Naive B cell (primary cell): ENCODE data around the gene CCDC194. TPM values are rescaled to one million over a fixed set of nuclear protein-coding genes. Genes with fewer than 3 reads are reported as not detected.
"Not testable (repeated sequence)": the region's sequence is repeated elsewhere in the genome, so short reads cannot be mapped to it uniquely, and the experiment has no call there.

ENCODE experiments used
- ATAC-seq, 2 donors: fragments of 150-1000 bp; cut with Tn5 transposase; 2 replicates each; pipeline ENCODE4 v1.10.0; 2021; ENCODE audit warnings: low read depth in 2 of 2, mild to moderate bottlenecking in 2 of 2, moderate library complexity in 2 of 2
- DNase-seq: peaks from one replicate; pipeline ENCODE4 v3.0.0; 2022
- H3K27ac Mint-ChIP-seq, 6 donors: one replicate each; pipeline ENCODE4 v1.8.0; 2020 to 2022; ENCODE audit warnings: mild to moderate bottlenecking in 6 of 6, mixed read lengths in 6 of 6, moderate library complexity in 5 of 6, inconsistent platforms in 2 of 6
- H3K27me3 Mint-ChIP-seq, 3 donors: one replicate each; pipeline ENCODE4 v1.8.0; 2021 to 2022; ENCODE audit warnings: mixed read lengths in 3 of 3, mild to moderate bottlenecking in 1 of 3
- H3K36me3 Mint-ChIP-seq, 2 donors: one replicate each; pipeline ENCODE4 v1.8.0; 2020 to 2022; ENCODE audit warnings: mixed read lengths in 2 of 2, inconsistent platforms in 1 of 2, mild to moderate bottlenecking in 1 of 2
- H3K4me1 Mint-ChIP-seq, 3 donors: one replicate each; pipeline ENCODE4 v1.8.0; 2020 to 2022; ENCODE audit warnings: mixed read lengths in 3 of 3, inconsistent platforms in 1 of 3, mild to moderate bottlenecking in 1 of 3, moderate library complexity in 1 of 3
- H3K4me3 Mint-ChIP-seq, 8 donors: one replicate each; pipeline ENCODE4 v1.8.0; 2020 to 2022; ENCODE audit warnings: mild to moderate bottlenecking in 8 of 8, mixed read lengths in 8 of 8, moderate library complexity in 8 of 8, inconsistent platforms in 2 of 8
- H3K9me3 Mint-ChIP-seq, 7 donors: one replicate each; pipeline ENCODE4 v1.8.0; 2020 to 2022; ENCODE audit warnings: mixed read lengths in 7 of 7, mild to moderate bottlenecking in 5 of 7, inconsistent platforms in 2 of 7, moderate library complexity in 1 of 7
- polyA plus RNA-seq, 6 donors: library from polyadenylated mRNA; unstranded; fragments of 300-500 nt; fragmentation: Illumina TruSeq; gene quantifications; one replicate each; pipeline ENCODE4 v1.2.3, GENCODE V29; 2021; ENCODE audit warnings: low read depth in 6 of 6

The CCDC194 gene
- polyA plus RNA-seq, 6 donors from 2014 or later, result not detected

DNA sequence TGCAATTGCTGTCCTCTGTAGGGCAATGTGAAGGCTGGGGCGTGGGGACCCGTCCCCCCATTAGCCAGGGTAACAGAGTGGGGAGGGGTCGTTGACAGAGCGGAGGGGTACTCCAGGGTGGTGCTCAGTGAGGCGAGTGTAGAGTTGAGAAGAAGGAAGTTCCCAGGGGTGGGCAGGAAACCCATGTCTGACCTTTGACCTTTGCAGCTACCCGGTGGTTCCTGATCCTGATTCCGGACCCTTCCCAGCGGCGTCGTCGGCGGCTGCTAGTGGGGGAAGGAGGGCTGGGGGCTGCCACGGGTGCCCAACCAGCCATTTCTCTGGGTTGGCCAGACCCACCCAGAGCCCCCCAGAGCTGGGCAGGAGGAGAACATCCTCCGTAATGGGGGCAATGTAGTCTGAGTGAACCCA, 14.8 kb downstream of the CCDC194 start:
- peaks cover 12 to 53% (median 38%) of the 10 kb centered on the region in 3 donors for H3K4me1 Mint-ChIP-seq

DNA sequence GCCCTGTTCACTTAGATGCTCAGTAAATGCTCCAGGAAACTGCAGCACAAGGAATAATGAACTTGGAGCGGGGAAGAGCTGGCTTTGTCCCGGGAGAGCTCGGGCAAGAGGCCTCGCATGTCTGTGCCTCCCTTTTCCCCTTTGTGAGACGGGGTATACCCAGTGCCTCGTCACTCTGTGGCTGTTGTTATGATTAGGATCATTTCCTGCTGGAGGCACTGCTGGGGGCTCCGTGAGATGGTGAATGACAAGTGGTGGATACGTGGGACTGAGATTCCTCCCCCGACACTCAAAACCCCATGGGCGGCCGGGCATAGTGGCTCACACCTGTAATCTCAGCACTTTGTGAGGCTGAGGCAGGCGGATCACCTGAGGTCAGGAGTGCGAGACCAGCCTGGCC, 15.7 kb downstream of the CCDC194 start:
- ATAC-seq (no peak), DNase-seq (no peak)
- Mint-ChIP-seq H3K4me1 (peaks cover 12 to 47% (median 43%) of the 10 kb centered on the region in 3 donors), H3K9me3 (peaks cover 0 to 6% (median 3%) of the 10 kb centered on the region in 7 donors), H3K36me3 (no peaks in the 10 kb centered on the region), H3K27me3 (peaks cover 10 to 18% (median 16%) of the 10 kb centered on the region in 3 donors), H3K27ac (peak overlapping the region in 1 of 6 donors; percentile 22), H3K4me3 (peak overlapping the region in 3 of 8 donors; percentile 20 to 62 (median 39))

More for the DNA sequence above, 14.8 kb downstream of the CCDC194 start:
- ATAC-seq (no peak), DNase-seq (no peak)
- H3K9me3 Mint-ChIP-seq, result peaks cover 0 to 6% (median 3%) of the 10 kb centered on the region in 7 donors
- no peaks in the 10 kb centered on the region for H3K36me3 Mint-ChIP-seq
- H3K4me3 Mint-ChIP-seq, result peak overlapping the region in 5 of 8 donors; percentile 1 to 78 (median 59)
- peak overlapping the region in 1 of 6 donors; percentile 54 for H3K27ac Mint-ChIP-seq
- H3K27me3 Mint-ChIP-seq, result peaks cover 10 to 18% (median 16%) of the 10 kb centered on the region in 3 donors

DNA sequence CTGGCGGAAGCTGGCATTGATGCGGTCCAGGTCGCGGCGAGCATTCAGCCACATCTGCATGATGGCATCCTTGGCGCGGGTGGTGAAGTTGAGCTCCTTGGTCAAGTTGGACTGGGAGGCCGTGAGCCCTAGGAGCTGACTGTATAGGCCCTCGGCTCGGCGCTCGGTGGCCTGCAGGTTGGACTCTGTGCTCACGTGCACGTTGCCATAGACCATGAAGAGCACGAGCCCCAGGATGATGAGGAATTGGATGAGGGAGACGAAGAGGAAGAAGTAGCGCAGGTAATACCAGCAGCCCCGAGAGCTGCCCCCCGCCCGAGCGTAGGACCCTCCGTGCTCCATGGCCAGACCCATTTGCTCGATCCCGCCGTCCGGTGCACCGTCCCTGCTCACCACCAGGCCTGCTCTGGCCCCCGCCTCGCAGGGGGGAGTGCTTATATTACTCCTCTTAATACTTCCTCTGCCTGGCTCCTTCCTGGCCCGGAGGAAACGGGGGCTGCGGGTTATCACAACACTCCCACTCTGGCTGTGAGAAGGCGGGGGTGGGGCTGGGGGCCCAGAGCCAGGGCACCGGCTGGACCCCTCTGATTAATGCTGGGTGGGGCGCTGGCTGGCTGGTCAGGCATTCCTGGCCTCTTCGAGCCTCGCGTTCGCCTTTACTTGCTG, 16.9 kb downstream of the CCDC194 start, which contains the start of gene PLVAP:
Gene PLVAP (minus strand): TSS at position 408 of the 666 bp plus-strand sequence. CDS start 54 bp downstream, at position 354.
- Mint-ChIP-seq H3K36me3 (no peaks in the 10 kb centered on the region), H3K27me3 (peaks cover 10 to 18% (median 16%) of the 10 kb centered on the region in 3 donors), H3K4me1 (peaks cover 15 to 41% (median 35%) of the 10 kb centered on the region in 3 donors), H3K27ac (peak within 1 kb of the TSS in 2 of 6 donors; percentile 22 to 37), H3K9me3 (peaks cover 0 to 6% (median 3%) of the 10 kb centered on the region in 7 donors), H3K4me3 (peak within 1 kb of the TSS in 1 of 8 donors; percentile 33)
- DNase-seq (no peak), ATAC-seq (no peak)

DNA sequence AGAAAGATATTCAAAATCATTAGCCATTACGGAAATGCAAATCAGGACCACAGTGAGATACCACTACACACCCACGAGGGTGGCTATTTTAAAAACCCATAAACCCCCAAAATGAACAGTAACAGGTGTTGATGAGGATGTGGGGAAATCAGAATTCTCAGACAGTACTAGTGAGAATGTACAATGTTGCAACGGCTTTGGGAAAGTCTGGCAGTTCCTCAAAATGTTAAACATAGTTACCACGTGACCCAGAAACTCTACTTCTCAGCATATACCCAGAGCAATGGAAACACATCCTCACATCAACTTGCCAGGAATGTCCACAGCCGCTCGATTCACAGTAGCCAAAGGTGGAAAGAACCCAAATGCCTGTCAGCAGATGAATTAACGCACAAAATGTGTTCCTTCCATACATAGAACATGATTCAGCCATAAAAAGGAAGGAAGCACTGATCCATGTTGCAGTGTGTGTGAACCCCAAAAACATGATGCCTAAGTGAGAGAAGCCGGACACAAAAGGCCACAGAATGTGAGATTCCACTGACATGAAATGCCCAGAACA, 23.9 kb downstream of the CCDC194 start:
- H3K27ac Mint-ChIP-seq, result peak overlapping the region; percentile 15 to 95 (median 90)
- H3K36me3 Mint-ChIP-seq, result no peaks in the 10 kb centered on the region
- H3K27me3 Mint-ChIP-seq, result peaks cover 0 to 11% (median 10%) of the 10 kb centered on the region in 3 donors
- ATAC-seq (peak; percentile 98 to 99), DNase-seq (peak; percentile 77)
- peaks cover 18 to 20% (median 18%) of the 10 kb centered on the region in 3 donors for H3K4me1 Mint-ChIP-seq
- peak overlapping the region; percentile 4 to 82 (median 72) for H3K4me3 Mint-ChIP-seq
- H3K9me3 Mint-ChIP-seq, result peaks cover 0 to 5% (median 2%) of the 10 kb centered on the region in 7 donors

DNA sequence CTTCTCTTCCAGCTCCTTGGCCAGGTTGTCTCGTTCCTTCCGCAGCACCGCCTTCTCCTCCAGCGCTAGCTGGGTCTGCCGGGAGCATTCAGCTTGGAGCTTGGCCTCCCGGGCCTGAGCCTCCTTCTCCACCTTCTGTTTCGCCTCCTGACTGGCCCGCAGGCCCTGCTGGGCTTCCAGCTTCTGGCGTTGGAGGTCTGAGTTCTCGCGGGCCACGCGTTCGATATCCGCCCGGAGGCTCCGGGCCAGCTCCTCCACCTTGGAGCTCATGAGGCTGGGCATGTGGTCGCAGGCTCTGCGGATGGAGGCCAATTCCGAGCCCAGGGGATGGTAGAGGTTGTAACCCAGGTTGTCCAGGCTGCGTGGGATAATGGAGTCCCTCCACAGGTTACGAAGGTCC, 28.6 kb downstream of the CCDC194 start:
- H3K9me3 Mint-ChIP-seq, result peaks cover 0 to 4% (median 1%) of the 10 kb centered on the region in 7 donors
- H3K27ac Mint-ChIP-seq, result no peak overlapping the region

DNA sequence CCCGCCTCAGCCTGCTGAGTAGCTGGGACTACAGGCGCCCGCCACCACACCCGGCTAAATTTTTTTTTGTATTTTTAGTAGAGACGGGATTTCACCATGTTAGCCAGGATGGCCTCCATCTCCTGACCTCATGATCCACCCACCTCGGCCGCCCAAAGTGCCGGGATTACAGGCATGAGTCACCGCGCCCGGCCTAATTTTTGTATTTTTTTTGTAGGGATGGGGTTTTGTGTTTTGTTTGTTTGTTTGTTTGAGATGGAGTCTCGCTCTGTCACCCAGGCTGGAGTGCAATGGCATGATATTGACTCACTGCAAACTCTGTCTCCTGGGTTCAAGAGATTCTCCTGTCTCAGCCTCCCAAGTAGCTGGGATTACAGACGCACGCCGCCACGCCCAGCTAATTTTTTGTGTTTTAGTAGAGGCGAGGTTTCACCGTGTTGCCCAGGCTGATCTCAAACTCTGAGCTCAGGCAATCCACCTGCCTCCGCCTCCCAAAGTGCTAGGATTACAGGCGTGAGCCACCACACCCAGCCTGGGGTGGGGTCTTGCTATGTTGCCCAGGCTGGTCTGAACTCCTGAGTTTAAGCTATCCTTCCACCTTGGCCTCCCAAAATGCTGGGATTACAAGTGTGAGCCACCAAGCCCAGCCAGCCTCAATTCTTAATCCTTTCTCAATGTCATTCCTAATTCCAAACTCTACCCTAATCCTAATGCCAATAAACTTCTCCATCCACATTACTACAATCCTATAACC, 30.0 kb downstream of the CCDC194 start:
- not testable (repeated sequence) for ATAC-seq, H3K36me3 Mint-ChIP-seq, H3K4me3 Mint-ChIP-seq, H3K9me3 Mint-ChIP-seq, H3K27ac Mint-ChIP-seq, DNase-seq
- peaks cover 5 to 49% (median 33%) of the 10 kb centered on the region in 3 donors for H3K27me3 Mint-ChIP-seq
- H3K4me1 Mint-ChIP-seq, result peaks cover 0 to 14% (median 4%) of the 10 kb centered on the region in 3 donors

More for the DNA sequence above, 28.6 kb downstream of the CCDC194 start:
- no peak overlapping the region for H3K4me3 Mint-ChIP-seq
- ATAC-seq (no peak), DNase-seq (no peak)
- H3K27me3 Mint-ChIP-seq, result peaks cover 5 to 42% (median 33%) of the 10 kb centered on the region in 3 donors
- peaks cover 5 to 20% (median 12%) of the 10 kb centered on the region in 3 donors for H3K4me1 Mint-ChIP-seq
- H3K36me3 Mint-ChIP-seq, result no peaks in the 10 kb centered on the region

DNA sequence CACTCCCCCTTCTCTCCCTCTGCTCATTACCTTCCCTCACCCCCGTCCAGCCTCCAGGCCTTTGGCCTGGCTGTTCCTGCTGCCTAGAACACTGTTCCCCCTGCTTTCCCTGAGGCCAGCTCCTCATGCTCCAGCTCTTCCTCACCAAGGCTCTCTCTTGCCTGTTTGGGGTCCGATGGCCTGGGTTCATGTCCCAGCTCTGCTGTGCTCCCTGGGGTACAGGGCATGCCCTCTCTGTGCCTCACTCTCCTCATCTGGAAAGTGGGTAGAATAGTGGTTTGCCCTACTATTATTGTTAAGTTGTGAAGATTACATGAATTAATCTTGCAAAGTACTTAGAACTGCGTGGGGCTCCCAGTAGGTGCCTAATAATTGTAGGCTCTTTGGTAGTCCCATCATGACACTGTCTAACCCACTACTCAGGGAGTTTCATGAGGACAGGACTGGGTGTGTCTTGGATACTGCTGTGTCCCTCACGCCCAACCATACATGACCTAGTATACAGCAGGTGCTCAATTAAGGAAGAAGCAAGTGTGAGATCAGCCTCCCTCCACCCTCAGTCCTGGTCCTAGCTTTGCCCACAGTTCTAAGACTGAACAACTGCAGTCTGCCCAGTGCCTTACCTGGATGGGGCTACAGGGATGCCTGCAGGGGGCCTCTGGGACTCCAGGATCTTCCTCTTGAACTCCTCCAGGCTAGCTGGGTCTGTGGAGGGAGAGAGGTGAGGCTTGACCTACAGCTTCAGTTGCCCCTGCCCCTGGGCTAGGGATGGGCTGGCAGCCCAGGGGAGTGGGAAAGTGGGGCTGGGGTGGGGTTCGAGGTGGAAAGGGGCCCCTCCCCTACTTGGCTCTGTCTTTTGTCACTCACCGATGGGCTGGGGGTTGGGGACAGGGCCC, 33.8 kb downstream of the CCDC194 start:
- Mint-ChIP-seq H3K27me3 (peaks cover 5 to 39% (median 23%) of the 10 kb centered on the region in 3 donors), H3K36me3 (no peaks in the 10 kb centered on the region), H3K4me3 (peak overlapping the region in 1 of 8 donors; percentile 29), H3K4me1 (peaks cover 0 to 8% (median 0%) of the 10 kb centered on the region in 3 donors), H3K9me3 (no peaks in the 10 kb centered on the region), H3K27ac (peak overlapping the region in 1 of 6 donors; percentile 70)
- DNase-seq (no peak), ATAC-seq (no peak)

DNA sequence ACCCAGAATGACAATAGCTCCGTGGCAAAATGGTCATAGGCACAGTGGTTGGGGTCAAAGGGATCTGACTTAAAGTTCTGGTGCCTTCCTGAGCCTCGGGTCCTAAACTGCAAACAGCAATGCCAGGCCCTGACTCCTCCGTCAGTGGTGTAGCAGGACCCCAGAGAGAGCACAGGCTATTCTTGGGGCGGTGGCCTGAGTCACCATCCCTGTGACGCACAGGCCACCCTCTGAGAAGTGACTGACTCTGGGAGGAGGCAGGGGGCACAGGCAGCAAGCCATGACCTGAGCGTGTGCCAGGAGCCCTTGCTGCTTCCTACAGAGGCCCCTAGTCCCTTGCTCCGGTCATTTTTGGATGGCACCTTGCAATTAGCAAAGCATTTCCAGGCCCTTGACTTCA, 35.6 kb downstream of the CCDC194 start:
- Mint-ChIP-seq H3K4me1 (peaks cover 0 to 8% (median 0%) of the 10 kb centered on the region in 3 donors), H3K27me3 (peaks cover under 1 to 34% (median 18%) of the 10 kb centered on the region in 3 donors), H3K9me3 (no peaks in the 10 kb centered on the region), H3K27ac (no peak overlapping the region), H3K4me3 (no peak overlapping the region), H3K36me3 (no peaks in the 10 kb centered on the region)
- no peak for ATAC-seq
- no peak for DNase-seq

DNA sequence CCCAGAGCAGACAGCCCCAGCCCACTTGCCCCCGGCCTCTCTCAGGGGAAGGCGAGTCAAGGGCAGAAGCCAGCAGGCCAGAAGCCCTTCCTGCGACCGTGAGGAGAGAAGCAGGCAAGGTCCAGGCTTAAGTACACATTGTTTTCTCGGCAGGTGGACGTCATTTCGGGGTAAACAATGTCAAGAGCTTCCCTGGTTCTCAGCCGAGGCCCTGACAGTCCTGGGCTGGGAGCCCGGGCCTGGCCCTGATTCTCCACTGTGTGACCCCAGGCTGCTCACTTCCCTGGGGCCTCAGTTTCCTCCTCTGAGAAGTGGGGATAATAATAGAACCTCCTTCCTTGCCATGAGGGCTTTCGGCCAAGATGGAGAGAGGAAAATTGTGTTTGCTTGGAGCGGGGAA, 36.3 kb downstream of the CCDC194 start:
- DNase-seq (no peak), ATAC-seq (no peak)
- Mint-ChIP-seq H3K27me3 (peaks cover 4 to 37% (median 24%) of the 10 kb centered on the region in 3 donors), H3K36me3 (no peaks in the 10 kb centered on the region), H3K9me3 (no peaks in the 10 kb centered on the region), H3K4me3 (no peak overlapping the region), H3K27ac (peak overlapping the region in 1 of 6 donors; percentile 72), H3K4me1 (peaks cover 0 to 10% (median 0%) of the 10 kb centered on the region in 3 donors)

DNA sequence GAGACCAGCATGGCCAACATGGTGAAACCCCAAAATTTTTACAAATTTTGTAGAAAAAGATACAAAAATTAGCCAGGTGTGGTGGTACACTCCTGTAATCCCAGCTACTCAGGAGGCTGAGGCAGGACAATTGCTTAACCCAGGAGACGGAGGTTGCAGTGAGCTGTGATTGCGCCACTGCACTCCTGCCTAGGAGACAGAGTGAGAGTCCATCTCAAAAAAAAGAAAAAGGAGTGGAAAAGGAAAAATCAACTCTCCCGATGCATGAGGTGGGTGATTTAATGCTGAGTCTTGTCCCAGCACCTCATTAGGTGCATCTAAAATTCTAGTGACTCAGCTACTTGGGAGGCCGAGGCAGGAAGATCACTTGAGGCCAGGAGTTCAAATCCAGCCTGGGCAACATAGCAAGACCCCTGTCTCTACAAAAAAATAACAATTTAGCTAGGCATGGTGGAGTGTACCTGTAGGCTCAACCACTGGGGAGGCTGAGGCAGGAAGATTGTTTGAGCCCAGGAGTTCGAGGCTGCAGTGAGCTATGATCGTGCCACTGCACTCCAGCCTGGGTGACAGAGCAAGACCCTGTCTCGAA, 36.8 kb downstream of the CCDC194 start:
- Mint-ChIP-seq H3K36me3 (no peaks in the 10 kb centered on the region), H3K4me1 (peaks cover 0 to 6% (median 0%) of the 10 kb centered on the region in 3 donors)
- no peak for ATAC-seq

DNA sequence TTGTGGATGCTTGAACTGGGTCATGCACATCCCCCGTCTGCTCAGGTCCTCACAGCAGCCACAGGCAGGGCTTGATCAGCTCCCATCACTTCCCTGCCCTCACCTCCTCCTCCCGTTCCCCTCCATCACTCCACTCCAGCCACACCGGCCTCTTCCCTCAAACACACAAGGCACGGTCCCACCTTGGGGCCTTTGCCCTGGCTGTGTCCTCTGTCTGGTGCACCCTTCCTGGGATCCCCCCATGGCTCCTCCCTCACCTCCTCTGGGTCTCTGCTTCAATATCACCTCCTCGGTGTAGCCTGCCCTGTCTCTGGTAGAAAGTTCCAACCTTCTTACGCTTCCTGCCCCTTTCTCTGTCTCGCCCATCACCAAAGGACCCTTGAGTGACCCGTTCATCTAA, 40.6 kb downstream of the CCDC194 start:
- Mint-ChIP-seq H3K4me3 (no peak overlapping the region), H3K36me3 (no peaks in the 10 kb centered on the region), H3K27me3 (peaks cover 22 to 51% (median 32%) of the 10 kb centered on the region in 3 donors), H3K9me3 (no peaks in the 10 kb centered on the region), H3K4me1 (peaks cover 0 to 14% (median 5%) of the 10 kb centered on the region in 3 donors), H3K27ac (no peak overlapping the region)
- DNase-seq (no peak), ATAC-seq (no peak)

More for the DNA sequence above, 36.8 kb downstream of the CCDC194 start:
- no peak for DNase-seq
- no peak overlapping the region for H3K27ac Mint-ChIP-seq
- H3K27me3 Mint-ChIP-seq, result peaks cover 4 to 37% (median 23%) of the 10 kb centered on the region in 3 donors
- no peak overlapping the region for H3K4me3 Mint-ChIP-seq
- no peaks in the 10 kb centered on the region for H3K9me3 Mint-ChIP-seq
